Measurements from ENCODE around the gene NXF1. TPM values are rescaled to one million over a fixed set of nuclear protein-coding genes. Genes with fewer than 3 reads are reported as not detected.
"Not testable (repeated sequence)": the region's sequence is repeated elsewhere in the genome, so short reads cannot be mapped to it uniquely, and the experiment has no call there.

The NXF1 gene
- total RNA-seq, 2 donors from 2014 or later = 82.9 to 109 TPM

DNA sequence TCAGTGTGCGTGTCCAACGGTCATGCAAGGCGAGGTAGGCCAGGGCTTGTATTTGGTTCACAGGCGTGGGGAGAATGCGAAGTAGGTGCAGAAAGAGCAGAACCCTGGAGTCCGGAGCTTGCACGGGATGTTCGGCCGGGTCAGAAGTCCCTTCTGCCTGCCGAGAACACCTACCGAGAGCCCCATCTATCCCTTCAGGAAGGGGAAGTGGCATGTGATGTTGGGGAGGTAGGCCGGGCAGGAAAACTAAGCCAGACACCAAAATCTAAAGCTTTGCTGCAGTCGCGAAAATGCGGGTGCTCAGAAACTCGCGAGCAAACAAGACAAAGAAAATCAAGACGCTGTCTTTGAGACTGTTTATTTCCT, 34.5 kb downstream of the NXF1 start:
- H3K27me3 ChIP-seq (replicated peaks; ENCODE audit: insufficient read depth) = no peaks in the 10 kb centered on the region
- peaks cover 12 to 19% of the 10 kb centered on the region in 2 donors for H3K4me1 ChIP-seq (ENCODE audit: control insufficient read depth in 1 of 2, low read depth in 2 of 2)
- no peak for ATAC-seq (ENCODE audit: insufficient number of reproducible peaks, low FRiP score, low read depth)
- no peaks in the 10 kb centered on the region for H3K9me3 ChIP-seq
- H3K36me3 ChIP-seq = peaks cover 18% of the 10 kb centered on the region
- DNase-seq (ENCODE audit: low spot score) = no peak
- peak overlapping the region; percentile 82 for H3K4me3 ChIP-seq
- TF ChIP-seq, protein P1, sequence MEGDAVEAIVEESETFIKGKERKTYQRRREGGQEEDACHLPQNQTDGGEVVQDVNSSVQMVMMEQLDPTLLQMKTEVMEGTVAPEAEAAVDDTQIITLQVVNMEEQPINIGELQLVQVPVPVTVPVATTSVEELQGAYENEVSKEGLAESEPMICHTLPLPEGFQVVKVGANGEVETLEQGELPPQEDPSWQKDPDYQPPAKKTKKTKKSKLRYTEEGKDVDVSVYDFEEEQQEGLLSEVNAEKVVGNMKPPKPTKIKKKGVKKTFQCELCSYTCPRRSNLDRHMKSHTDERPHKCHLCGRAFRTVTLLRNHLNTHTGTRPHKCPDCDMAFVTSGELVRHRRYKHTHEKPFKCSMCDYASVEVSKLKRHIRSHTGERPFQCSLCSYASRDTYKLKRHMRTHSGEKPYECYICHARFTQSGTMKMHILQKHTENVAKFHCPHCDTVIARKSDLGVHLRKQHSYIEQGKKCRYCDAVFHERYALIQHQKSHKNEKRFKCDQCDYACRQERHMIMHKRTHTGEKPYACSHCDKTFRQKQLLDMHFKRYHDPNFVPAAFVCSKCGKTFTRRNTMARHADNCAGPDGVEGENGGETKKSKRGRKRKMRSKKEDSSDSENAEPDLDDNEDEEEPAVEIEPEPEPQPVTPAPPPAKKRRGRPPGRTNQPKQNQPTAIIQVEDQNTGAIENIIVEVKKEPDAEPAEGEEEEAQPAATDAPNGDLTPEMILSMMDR (IDR thresholded peaks at IDR 0.05) = no peak
- H3K27ac ChIP-seq = peak overlapping the region; percentile 84 to 88

DNA sequence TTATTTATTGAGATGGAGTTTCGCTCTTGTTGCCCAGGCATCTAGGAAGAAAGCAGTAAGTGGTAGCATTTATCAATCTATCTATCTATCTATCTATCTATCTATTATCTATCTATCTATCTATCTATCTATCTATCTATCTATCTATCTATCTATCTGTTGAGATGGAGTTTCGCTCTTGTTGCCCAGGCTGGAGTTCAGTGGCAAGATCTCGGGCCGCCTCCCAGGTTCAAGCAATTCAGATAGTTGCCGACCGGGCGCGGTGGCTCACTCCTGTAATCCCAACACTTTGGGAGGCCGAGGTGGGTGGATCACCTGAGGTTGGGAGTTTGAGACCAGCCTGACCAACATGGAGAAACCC, 44.4 kb downstream of the NXF1 start:
- not testable (repeated sequence) for ATAC-seq (ENCODE audit: insufficient number of reproducible peaks, low FRiP score, low read depth)
- peak overlapping the region; percentile 83 to 89 for H3K27ac ChIP-seq
- H3K4me3 ChIP-seq = peak overlapping the region; percentile 94

DNA sequence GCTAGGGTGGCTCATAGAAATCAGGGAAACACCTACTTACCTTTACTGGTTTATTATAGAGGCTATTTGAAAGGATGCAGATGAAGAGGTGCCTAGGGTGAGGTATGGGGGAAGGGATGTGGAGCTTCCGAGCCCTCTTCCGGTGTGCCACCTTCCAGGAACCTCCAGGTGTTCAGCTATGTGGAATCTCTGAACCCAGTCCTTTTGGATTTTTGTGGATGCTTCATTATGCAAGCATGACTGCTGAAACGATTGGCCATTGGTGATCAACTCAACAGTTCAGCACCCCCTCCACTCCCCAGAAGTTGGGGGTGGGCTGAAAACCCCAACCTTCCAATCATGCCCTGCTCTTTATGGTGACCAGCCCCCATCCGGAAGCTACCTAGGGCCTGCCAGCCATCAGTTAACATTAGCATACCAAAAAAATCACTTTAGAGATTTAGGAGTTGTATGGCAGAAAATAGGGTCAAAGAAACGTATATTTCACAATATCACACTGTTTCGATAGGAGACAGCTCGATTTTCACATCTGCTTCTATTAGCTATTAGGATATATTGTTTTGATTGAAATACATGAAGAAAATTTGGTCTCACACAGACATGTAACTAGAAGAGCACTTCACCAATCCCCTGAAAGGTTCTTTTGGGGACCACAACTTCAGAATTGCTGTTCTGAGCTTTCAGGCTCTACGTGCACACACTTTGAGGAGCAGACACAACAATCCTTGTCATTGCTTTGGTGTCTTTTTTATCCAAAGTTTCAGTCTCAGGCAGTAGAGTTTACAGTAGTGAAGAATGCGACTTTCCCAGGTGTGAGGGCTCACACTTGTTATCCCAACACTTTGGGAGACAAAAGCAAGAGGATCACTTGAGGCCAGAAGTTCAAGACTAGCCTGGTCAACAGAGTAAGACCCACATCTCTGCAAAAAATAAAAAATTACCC, 47.1 kb downstream of the NXF1 start:
- peaks cover 3% of the 10 kb centered on the region for H3K36me3 ChIP-seq
- H3K4me1 ChIP-seq (ENCODE audit: control insufficient read depth in 1 of 2, low read depth in 2 of 2) = peaks cover 18 to 23% of the 10 kb centered on the region in 2 donors
- no peak for DNase-seq (ENCODE audit: low spot score)
- no peak for ATAC-seq (ENCODE audit: insufficient number of reproducible peaks, low FRiP score, low read depth)
- H3K4me3 ChIP-seq = no peak overlapping the region
- TF ChIP-seq, protein P1 (IDR thresholded peaks at IDR 0.05) = no peak
- no peaks in the 10 kb centered on the region for H3K27me3 ChIP-seq (replicated peaks; ENCODE audit: insufficient read depth)
- H3K9me3 ChIP-seq = no peaks in the 10 kb centered on the region
- no peak overlapping the region for H3K27ac ChIP-seq

More for the DNA sequence above, 44.4 kb downstream of the NXF1 start:
- not testable (repeated sequence) for H3K27me3 ChIP-seq (replicated peaks; ENCODE audit: insufficient read depth); DNase-seq (ENCODE audit: low spot score); H3K9me3 ChIP-seq; H3K36me3 ChIP-seq
- H3K4me1 ChIP-seq (ENCODE audit: control insufficient read depth in 1 of 2, low read depth in 2 of 2) = peaks cover 12 to 22% of the 10 kb centered on the region in 2 donors

DNA sequence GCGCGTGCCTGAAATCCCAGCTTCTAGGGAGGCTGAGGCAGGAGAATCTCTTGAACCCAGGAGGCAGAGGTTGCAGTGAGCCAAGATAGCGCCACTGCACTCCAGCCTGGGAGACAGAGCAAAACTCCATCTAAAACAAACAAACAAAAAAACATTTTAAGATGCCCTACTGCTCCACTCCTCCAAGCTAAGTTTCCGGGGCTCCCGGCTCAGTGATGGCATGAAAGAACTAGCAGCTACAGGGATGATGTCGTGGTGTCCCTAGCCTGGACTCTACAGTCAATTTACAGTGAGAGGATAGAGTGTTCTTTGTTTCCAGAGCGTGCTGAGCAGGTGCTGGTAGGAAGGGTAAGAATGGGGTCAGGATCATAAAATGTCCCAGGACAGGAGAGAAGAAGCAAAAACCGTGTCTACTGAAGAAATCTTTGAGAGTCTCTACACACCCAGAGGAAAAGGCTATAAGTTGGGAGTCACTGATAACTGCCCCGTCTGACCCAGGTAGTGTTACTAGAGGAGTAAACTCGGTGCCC, 50.1 kb downstream of the NXF1 start:
- H3K27ac ChIP-seq = no peak overlapping the region
- DNase-seq (ENCODE audit: low spot score) (no peak), ATAC-seq (ENCODE audit: insufficient number of reproducible peaks, low FRiP score, low read depth) (no peak)
- H3K9me3 ChIP-seq = no peaks in the 10 kb centered on the region
- peaks cover 10 to 27% of the 10 kb centered on the region in 2 donors for H3K4me1 ChIP-seq (ENCODE audit: control insufficient read depth in 1 of 2, low read depth in 2 of 2)
- peaks cover 3% of the 10 kb centered on the region for H3K36me3 ChIP-seq
- H3K4me3 ChIP-seq = no peak overlapping the region
- TF ChIP-seq, protein P1 (IDR thresholded peaks at IDR 0.05) = no peak
- no peaks in the 10 kb centered on the region for H3K27me3 ChIP-seq (replicated peaks; ENCODE audit: insufficient read depth)

DNA sequence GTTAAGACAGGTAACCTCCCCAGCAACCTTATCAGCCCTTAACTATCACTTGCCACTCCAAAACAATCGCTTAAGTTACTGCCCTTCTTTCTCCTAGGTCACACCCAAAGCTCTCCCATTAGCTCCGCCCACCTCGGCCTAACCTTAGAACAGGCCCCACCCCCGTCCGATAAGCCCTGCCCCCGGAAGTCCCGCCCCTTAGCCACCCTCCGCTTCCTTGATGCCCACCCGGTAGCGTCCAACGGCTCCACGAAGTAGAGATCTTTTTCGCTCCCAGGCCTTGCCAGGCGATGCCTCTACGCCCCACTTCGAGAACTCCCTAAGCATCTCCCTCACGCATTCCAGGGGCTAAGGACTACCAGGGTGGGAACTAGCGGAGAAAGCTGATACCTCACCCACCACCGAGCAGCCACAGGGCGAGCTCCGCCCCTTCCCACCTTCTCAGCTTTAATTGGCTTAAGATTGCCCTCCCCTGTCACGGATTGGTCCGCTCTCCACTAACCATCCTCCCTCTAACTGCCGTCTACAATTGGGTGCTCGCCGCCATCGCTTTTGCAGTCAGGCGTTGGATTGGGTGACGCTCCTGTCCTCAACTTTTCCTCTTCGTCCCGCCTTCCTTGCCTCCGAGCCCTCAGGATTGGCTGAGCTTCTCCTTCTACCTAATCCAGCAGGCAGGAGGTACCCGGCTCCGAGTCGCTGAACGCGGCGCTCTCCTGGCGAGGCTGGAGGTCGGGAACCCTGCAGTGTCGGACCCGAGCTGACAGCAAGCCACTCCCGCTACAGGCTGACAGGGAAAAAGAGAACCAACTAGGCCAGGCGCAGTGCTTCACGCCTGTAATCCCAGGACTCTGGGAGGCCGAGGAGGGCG, 51.3 kb downstream of the NXF1 start, which contains the start of gene ZBTB3:
Gene ZBTB3 (minus strand): TSS at position 425 of the 868 bp plus-strand sequence. CDS start 496 bp downstream, outside the sequence.
- peak; percentile 96 for DNase-seq (ENCODE audit: low spot score)
- H3K4me1 ChIP-seq (ENCODE audit: control insufficient read depth in 1 of 2, low read depth in 2 of 2) = peaks cover 10 to 27% of the 10 kb centered on the region in 2 donors
- H3K9me3 ChIP-seq = no peaks in the 10 kb centered on the region
- H3K4me3 ChIP-seq = peak within 1 kb of the TSS; percentile 72
- no peaks in the 10 kb centered on the region for H3K27me3 ChIP-seq (replicated peaks; ENCODE audit: insufficient read depth)
- peaks cover 3% of the 10 kb centered on the region for H3K36me3 ChIP-seq
- TF ChIP-seq, protein P1 (IDR thresholded peaks at IDR 0.05) = no peak
- H3K27ac ChIP-seq = peak within 1 kb of the TSS; percentile 89 to 96
- peak; percentile 100 for ATAC-seq (ENCODE audit: insufficient number of reproducible peaks, low FRiP score, low read depth)

All from thoracic aorta (tissue), 2 donors.